ENCODE results near the gene B4GALNT1.

GRCh38 chr12:57638096-57638495 is 5.1 kb upstream of the B4GALNT1 start:
- TF ChIP-seq, protein P1, sequence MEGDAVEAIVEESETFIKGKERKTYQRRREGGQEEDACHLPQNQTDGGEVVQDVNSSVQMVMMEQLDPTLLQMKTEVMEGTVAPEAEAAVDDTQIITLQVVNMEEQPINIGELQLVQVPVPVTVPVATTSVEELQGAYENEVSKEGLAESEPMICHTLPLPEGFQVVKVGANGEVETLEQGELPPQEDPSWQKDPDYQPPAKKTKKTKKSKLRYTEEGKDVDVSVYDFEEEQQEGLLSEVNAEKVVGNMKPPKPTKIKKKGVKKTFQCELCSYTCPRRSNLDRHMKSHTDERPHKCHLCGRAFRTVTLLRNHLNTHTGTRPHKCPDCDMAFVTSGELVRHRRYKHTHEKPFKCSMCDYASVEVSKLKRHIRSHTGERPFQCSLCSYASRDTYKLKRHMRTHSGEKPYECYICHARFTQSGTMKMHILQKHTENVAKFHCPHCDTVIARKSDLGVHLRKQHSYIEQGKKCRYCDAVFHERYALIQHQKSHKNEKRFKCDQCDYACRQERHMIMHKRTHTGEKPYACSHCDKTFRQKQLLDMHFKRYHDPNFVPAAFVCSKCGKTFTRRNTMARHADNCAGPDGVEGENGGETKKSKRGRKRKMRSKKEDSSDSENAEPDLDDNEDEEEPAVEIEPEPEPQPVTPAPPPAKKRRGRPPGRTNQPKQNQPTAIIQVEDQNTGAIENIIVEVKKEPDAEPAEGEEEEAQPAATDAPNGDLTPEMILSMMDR (IDR thresholded peaks at IDR 0.05): no peak
- TF ChIP-seq POLR2AphosphoS5 (IDR thresholded peaks at IDR 0.05) (no peak), EP300 (IDR thresholded peaks at IDR 0.05) (no peak), POLR2A (IDR thresholded peaks at IDR 0.05) (no peak)
